Measurements from ENCODE around the gene ELP2. TPM values are rescaled to one million over a fixed set of nuclear protein-coding genes. Genes with fewer than 3 reads are reported as not detected.

The ELP2 gene
- total and polyA plus RNA-seq, 4 donors: 38.1 to 99.3 (median 73.5) TPM

Other genes with a start within 250 kb of the ELP2 start
- 10 to 100 TPM; 45.1 to 49.5 TPM for gene RPRD1A, start 62.3 kb upstream of the ELP2 start, total RNA-seq
- 10 to 100 TPM; 29.8 to 30.2 TPM for gene RPRD1A, start 62.3 kb upstream of the ELP2 start, polyA plus RNA-seq
- gene SLC39A6, start 559 bp upstream of the ELP2 start, total RNA-seq: 10 to 100 TPM; 29.6 to 39.4 TPM
- gene SLC39A6, start 559 bp upstream of the ELP2 start, polyA plus RNA-seq: 10 to 100 TPM; 21.6 to 27.2 TPM
- 1 to 10 TPM; 1.7 to 4.4 TPM for gene MOCOS, start 57.6 kb downstream of the ELP2 start, total RNA-seq
- gene MOCOS, start 57.6 kb downstream of the ELP2 start, polyA plus RNA-seq: 1 to 10 TPM in 1 of 2 donors, under 1 TPM in 1; 0.90 to 3.8 TPM
- 10 to 100 TPM; 31.2 to 42.0 TPM for gene FHOD3, start 167.8 kb downstream of the ELP2 start, total RNA-seq
- 1 to 10 TPM; 6.2 to 9.6 TPM for gene FHOD3, start 167.8 kb downstream of the ELP2 start, polyA plus RNA-seq